Stimulated activated CD4-positive, alpha-beta T cell treated with anti-CD3 and anti-CD28 coated beads, Interleukin-2, amount 100 ng/mL, for 48 hours (primary cell): ENCODE data around the gene IRF2BP2.
"Not testable (repeated sequence)": the region's sequence is repeated elsewhere in the genome, so short reads cannot be mapped to it uniquely, and the experiment has no call there.

Experiments used
- DNase-seq, 2 donors: peaks; one replicate each; pipeline ENCODE4 v3.0.0-alpha.2; 2020

IRF2BP2 gene

DNA sequence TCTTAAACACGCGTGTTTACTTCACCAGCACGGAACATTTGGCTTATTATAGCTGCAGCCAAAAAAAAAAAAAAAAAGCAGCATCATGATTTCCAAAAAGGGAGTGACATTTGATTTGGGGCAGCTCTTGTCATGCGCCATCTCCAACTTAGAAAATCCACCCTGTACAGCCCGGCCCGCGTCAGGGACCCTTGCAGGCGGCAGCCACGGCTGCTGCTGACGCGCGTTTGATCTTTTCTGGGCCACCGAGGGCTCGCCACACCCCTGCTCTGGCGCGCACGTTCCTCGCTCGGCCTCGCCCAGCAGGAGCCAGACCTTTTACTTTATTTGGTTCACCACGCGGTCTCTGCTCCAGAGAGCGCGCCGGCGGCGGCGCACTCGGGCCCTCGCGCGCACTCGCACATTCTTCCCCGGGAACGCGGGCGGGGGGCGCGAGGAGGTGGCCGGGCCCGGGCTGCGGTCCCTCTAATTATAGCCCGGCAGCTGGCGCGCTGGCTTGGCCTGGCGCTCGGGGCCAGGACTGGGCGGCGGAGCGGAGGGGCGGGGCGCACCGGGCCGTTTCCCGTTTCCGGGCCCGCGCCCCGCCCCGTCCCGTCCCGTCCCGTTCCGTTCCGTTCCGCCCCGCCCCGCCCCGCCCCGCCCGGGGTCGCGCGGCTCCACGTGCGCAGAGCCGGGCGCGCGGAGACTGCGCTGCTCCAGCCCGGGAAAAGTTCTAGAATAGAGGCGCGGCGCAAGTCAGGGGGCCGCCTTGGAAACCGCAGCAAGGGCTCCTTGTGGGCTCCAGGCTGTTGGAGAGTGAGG lies 10.2 kb downstream of the IRF2BP2 start:
- DNase-seq: peak; percentile 60 to 65

DNA sequence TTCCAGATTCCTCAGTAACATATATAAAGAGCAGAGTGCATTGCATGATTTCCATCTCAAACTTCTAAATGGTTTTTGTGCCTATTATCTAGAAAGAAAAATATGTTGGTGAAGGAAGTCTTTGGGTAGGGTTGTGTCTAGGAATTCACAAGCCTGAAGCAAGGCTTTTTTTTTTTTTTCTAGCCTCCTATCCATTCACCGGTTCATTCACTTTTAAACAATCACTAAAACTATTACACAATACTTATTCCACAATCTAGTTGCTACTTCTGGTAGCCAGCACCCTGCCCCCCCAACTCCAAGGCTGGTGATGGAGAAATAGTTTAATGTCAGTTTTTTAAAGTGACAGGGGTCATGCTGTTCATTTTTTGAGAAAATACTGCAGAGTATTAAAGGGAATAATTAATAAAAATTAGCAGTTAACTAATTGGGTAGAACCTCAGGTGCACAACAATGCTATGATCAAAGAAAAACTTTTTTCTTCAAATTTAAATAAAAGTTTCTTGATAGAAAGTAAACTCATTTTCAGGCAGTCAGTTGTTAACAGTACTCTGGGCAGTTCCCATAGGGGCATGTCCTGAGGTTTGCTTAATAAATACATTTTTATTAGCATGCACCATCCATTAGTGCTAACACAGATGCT lies 10.9 kb downstream of the IRF2BP2 start:
- no peak for DNase-seq

DNA sequence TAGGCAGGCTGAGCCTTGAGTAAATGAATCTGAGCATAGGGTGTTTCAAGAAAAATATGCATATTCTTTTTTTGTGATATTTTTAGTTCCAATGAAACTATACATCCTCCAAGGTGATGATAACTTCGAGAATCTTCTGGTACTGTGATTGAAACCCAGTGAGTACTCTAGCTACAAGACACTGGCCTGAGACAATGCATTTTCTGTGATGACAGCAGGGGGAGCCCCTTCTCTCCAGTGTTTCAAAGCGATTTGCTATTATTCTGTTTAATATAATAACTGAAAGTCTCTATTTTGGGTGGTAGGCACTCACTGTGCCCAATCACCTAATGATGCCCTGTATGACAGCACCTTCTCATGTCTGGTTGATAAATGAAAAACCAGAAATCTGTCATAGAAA lies 12.1 kb downstream of the IRF2BP2 start:
- peak; percentile 42 to 52 for DNase-seq

DNA sequence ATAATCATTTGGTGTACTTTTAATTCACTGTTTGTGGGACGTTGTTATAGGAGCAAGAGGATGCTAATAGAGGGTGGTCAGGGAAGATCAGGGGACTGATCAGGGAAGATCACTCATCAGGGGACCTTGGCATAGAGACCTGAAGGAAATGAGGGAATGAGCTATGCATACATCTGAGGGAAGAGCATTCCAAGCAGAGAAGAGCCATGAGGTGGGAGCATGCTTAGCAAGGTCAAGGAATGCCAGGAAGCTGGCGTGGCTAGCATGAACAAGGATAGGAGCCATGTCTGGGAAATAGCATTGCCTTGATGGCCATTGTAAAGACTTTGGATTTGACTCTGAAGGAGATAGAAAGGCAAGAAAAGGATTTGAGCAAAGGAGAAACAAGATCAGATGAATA lies 14.1 kb downstream of the IRF2BP2 start:
- DNase-seq: no peak

DNA sequence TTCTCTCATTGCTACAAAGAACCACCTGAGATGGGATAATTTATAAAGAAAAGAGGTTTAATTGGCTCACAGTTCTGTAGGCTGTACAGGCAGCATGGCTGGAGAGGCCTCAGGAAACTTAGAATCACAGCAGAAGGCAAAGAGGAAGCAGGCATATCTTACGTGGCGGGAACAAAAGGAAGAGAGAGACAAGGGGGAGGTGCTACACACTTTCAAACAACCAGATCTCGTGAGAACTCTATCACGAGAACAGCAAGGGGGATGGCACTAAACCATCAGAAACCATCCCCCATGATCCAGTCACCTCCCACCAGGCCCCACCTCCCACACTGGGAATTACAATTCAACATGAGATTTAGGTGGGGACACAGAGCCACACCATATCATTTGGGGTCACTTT lies 15.4 kb downstream of the IRF2BP2 start:
- not testable (repeated sequence) for DNase-seq

DNA sequence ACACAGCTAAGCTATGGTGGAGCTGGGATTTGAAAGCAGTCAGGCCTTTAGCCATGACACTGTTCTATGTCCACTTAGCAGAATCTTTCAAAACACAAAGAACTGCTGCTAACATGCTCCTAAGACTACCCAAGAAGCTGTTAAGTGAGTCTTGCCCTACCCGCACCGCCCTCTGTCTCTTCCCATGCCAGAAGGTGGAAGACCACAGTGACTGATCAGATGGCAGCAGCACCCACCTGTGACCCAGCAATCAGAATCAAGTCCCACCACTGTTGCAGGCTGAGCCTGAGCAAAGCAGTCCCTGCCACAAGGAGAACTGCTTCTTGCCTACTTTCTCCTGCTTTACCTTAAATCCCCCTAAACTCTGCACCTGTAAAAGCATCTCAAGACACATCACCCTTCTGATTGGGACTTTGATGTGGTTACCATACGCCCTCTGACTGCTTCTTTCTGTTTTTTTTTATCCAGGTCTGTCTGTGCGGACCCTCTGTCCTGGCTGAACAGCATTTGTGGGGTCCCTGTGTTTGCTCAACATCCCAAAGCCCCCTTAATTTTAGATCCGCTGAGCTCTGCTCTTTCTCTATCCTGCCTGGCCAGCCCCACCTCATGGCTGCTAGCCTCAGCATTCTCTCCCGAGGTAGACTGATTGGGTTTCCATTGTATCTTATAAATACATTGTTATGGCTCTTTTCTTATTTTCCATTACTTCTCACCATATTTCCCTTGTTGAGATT lies 16.0 kb downstream of the IRF2BP2 start:
- no peak for DNase-seq

DNA sequence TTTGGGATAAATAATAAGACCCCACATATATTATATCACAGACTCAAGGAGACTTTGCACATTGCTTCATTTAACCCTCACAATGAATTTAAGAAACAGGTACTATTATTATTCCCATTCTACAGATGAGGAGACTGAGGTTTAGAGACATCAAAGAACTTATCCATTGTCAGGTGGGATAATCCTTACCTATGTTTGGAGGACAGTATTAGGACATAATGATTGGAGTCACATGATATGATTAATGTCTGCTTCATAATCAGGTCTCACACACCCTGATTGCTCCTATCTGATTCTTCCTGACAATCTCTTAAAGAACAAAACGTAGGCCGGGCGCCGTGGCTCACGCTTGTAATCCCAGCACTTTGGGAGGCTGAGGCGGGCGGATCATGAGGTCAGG lies 16.9 kb downstream of the IRF2BP2 start:
- DNase-seq: no peak

DNA sequence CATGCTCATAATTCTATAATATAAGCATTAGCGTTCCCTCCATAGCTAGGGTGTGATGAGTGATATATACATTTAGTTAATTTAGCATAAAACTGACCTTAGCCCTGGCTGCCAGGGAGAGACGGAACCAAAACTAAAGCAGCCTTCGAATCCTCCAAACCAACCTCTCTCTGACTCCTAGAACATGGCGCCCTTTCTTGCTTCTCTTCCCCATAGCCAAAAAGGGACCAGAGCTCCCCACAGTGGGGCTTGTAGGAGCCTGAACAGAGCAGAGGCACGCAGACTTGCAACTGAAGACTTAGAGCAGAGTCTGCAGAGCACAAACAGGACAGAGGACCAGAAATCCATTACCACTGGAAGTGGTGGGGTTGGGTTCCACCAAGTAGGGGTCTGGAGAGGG lies 17.7 kb downstream of the IRF2BP2 start:
- no peak for DNase-seq

DNA sequence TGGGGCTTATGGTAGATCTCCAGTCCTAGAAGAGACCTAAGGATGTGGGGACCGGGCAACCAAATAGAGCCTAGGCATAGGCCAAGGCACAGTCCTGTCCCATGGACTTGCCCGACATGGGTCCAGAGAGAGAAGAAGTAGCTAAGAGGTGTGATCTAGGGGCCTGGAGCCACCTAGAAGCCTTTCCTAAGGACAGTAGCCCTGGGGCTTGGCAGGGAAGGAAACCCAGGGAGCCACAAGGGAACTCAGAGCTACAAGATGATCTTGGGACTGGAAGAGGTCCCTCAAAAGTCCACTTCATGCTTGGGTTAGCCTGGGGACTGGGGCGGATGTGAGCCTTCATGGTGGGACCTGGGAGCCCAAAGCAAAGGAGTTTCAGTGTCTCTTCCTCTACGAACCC lies 18.8 kb downstream of the IRF2BP2 start:
- DNase-seq: no peak

DNA sequence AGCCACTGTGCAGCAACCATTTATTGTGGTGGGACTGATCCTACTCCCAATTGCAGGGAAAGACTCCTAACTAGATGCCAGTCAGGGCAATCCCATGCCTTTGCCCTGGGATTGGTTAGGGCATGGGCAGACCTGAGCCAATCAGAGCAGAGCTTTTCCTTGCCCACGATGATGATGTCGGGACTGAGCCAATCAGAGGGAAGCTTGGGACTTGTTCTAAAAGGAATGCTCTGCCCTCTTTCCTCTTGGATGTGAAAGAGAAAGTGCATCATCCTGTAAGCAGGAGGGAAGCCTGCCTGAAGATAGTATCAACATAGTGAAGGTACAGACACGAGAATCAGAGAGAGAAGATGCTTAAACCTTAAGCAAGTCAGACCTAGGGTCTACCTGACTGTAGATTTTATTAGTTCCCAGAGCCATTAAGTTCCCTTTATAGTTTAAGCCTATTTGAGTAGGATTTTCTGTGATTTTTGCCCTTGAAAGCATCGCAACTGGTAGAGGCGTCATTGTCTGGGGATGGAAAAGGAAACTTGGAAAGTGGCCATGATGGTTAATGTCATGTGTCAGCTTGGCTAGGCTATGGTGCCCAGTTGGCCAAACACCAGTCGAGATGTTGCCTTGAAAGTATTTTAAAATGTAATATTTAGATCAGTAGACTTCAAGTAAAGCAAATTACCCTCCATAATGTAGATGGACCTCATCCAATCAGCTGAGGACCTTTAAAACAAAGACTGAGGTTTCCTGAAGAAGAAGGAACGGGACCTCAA lies 19.9 kb downstream of the IRF2BP2 start:
- no peak for DNase-seq

DNA sequence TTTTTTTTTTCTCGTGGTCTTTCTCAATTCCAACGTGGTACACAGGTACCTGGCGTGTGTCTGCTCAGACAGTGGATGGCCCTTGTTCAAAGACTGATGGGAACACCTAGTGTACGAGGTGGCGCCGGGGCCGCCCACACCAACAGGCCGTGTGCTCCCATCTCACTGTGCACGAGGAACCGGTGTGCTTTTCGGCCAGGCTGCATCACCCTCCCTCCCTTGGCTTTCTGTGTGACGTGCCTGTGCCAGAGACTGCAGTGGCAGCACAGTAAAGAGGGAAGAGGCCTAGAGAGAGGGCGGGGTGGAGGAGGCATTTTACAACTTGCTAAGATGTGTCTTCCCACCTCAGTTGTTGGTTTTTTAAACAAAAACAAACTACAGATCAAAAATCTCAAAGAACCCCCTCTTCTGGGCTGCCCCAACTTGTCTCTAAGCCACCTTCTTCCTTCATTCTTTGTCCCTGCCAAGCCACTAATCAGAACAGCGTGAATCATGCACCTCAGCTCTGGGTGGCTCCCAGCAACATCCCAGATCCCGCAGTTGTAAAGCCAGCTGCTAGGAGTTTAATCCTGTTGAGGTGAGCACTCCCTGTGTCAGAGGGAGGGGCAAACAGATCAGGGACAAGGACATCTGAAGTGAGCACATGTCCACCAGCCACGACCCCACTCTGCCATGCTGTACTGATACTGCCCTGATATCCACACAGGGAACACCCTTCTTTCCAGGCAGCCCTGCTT lies 20.7 kb downstream of the IRF2BP2 start:
- DNase-seq: no peak

DNA sequence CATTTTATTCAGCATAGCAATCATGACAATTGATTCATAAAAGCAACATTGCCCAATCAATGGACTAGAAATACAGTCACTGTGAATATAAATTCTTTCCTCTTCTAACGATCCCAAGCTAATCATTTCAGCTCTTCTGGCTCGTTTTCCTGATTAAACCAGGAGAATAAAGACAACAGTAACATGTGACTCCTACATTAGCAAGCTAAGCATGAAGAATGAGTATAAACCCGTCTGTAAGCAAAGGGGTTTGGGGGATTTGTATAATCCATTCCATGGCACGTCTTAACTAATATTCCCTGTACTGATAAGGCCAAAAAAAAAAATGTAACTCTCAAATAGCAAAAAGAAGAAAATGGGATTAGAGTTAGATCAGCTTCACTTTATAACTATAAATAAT lies 21.6 kb downstream of the IRF2BP2 start:
- DNase-seq: no peak

DNA sequence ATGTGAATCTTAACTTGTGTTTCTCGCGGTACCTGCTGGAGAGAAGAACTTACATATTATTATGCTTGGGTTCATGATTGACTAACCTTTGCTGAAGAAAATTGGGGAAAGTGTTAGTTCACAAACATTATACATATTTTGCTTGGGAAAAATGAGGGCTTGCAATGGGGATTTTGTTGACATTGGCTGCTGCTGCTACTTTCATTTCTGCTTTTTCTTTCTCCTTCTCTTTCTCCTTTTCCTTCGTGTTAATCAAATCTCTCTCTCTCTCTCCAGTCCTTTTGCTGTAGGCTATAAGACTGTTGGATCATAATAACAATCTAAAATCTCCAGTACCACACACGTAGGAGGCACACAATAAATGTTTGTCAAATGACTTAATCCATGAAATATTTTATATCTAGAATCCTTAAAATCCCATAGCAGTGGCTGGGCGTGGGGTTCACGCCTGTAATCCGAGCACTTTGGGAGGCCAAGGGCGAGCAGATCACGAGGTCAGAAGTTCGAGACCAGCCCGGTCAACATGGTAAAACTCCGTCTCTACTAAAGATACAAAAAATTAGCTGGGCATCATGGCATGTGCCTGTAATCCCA lies 23.0 kb downstream of the IRF2BP2 start:
- DNase-seq: no peak

DNA sequence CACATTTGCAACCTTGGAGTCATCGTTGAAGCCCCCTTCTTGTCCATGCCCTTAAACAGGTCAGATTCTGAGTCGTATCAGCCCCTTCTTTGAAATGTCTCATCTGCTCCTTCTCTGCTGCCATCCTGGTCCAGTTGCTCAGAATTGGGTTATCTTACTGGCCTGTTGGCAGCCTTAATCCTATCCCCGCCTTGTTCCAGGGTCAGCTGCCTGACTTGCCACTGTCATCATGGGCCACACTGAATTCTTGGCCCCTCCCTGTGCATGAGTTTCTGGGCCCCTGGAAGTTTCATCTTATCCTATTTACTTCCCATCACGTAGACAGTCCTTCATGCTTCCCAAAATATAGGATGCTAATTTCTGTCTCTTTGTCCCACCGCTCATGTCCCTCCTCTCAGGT lies 23.7 kb downstream of the IRF2BP2 start:
- DNase-seq: no peak

DNA sequence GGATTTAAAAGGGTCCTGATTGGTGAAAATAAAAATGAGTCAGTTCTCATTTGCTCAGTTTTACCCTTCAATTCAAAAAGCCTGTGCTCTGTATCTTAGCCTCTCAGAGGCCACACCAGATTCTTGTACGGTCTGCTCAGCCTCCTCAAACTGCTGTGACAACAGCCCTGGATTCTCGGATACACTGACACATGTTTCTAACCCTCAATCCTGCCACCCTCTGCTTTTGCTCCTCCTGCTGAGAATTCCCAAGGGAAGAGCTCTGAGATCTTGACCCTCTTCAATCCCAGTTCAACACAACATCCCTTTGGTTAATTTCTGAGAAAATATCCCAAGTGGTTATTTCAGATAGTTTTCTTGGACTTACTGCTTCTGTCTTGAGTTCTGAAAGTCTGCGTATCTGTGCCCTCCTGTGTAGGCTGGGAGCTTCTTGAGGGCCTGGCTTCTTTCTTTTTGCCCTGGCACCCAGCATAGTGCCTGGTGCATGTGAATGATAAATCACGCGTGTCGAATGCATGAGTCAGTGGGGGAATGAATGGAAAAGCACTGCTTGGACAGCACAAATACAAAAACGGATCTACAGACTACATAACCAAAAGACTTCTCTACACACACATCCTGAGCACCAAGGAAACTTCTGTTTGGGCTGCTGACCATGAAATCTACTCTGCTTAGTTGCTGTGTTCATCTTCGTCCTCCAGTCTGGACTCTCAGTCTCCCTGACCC lies 24.5 kb downstream of the IRF2BP2 start:
- no peak for DNase-seq

DNA sequence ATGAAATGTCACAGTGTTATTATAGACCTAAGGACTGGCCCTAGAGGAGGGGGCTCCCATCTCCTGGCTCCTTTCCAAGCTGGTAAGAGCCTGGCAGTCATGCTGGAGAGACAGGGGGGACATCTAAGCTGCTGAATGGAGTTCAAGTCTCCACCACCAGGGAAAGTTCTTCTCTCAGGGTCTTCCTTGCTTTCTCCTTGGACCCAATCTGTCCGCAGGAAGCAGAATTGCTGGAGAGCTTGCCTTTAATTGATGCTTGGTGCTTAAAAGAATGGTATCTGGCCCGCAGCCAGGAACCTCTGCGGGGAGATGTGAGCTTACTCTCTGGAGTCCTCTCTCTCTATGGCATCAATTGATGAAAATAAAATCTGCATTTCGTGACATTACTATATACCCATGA lies 25.1 kb downstream of the IRF2BP2 start:
- DNase-seq: no peak

DNA sequence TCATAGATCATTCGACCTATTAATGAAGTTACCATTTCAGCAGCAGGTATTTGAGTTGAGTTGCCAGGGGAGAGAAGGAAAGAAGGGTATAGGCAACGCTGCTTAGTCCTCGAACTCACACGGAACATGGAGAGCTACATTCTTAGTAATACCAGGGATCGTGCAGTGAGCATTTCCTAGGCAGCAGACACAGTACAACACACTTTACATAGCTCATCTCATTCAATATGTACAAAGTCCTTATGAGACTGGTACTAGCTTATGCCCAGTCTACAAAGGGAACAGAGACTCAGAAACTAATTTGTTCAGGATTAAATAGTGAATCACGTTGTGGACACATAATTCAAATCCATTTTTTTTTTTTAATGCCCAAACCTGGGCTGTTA lies 25.6 kb downstream of the IRF2BP2 start:
- DNase-seq: no peak

DNA sequence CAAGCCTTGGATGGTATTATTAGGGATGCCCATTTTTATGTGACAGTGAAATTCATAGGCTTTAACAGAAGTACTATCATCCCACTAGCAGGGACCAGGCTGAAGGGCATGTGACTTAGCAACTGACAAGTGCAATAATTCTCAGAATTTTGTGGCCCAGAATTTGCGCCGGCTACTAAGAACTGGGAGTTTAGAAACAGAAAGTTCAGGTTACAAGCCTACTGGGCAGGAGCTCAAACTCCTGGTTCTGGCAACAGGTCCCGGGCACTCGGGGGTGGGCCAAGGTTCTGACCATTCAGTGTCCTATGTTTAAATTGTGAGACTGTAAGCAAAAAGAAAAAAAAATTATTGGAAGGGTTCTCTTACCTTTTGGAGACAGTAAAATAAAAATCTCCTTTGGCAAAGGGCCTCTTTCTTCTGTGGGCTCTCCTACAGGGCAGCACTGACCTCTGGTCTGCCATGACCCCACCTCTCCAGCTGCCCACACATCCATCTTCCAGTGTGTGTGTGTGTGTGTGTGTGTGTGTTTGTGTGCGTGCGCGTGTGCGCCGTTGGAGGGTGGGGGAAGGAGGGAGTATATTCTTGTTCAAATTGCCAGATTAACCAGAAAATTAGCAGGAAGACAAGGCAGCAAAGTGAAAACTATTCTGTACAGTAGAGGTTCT lies 26.1 kb downstream of the IRF2BP2 start:
- no peak for DNase-seq

DNA sequence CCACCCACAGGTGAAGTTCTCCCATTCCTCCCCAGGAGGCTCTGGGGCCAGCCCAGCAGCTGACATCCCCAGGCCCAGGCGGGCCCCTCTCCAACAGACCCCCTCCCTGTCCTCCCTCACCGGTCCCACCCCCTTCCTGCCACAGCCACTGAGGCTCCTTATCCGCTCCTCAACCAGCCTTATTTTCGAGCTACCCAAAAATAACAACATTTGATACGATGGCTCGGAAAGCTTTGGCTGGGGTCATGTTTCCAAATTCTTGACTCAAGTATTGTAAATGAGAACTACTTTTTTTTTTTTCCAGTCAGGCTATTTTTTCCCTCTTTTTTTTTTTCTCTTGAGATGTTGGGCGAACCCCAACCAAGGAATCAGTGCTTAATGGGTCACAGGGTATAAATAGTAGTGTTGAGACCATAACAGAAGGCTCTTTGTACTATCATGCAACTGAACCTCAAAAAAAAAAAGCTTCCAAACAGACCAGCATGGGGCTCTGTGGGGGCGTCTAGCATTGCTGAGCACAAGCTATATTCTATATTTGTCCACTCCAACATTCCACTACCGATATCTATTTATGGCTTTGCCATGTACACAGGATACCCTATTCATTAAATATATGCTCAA lies 27.2 kb downstream of the IRF2BP2 start:
- DNase-seq: no peak

DNA sequence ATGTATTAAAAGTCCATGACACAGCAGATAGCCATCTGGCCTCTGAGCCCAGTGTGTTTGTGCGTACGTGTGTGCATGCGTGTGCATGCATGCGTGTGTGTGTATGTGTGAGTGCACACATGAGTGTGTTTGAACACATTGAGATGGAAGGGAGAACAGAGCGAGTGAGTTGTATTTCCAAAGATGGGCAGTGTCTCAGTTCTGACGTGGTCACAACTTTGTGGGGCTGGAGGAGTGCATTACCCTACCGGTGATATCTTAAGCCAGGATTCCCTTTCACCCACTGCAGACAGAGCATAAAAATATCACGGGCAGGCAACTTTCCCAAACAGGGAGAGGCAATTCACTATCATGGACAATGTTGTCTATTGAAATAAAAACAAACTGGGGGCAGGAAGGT lies 27.8 kb downstream of the IRF2BP2 start:
- DNase-seq: no peak
